Lower leg skin (tissue), 4 donors: ENCODE results near the gene SEMA3B. TPM values are rescaled to one million over a fixed set of nuclear protein-coding genes. Genes with fewer than 3 reads are reported as not detected.
A peak's percentile ranks its signal among the peaks of the same experiment; 100 is the strongest.
"Not testable (repeated sequence)": the region's sequence is repeated elsewhere in the genome, so short reads cannot be mapped to it uniquely, and the experiment has no call there.

Source experiments
- DNase-seq, 2 donors: peaks; one replicate each; pipeline ENCODE4 v3.0.0-alpha.2; 2019; ENCODE audit warnings: low spot score in 2 of 2
- H3K4me3 ChIP-seq: fragments of 200-600 bp; sonication (generic); 2 replicates; pipeline ENCODE4 v1.5.1; 2017; ENCODE audit warnings: mild to moderate bottlenecking, low read depth; ENCODE audit not compliant: poor library complexity, severe bottlenecking
- POLR2A ChIP-seq, 2 donors: fragments of 450-650 bp; IDR thresholded peaks; one replicate each; pipeline ENCODE4 v1.6.1; 2016 to 2017; ENCODE audit warnings: antibody characterized with exemption in 2 of 2, mild to moderate bottlenecking in 1 of 2, moderate library complexity in 1 of 2
- WGBS, 2 donors: methylation state at CpG; one replicate each; pipeline ENCODE4 v1.1.5; 2018; 5-methylcytosine and 5-hydroxymethylcytosine counted together
- intact Hi-C: fragments of 100-400 bp; cut with DNase I; formaldehyde crosslinking; loops from one replicate; pipeline ENCODE4 v1.15.0; 2023; ENCODE audit warnings: low total_unique reads
- total RNA-seq, 4 donors: library from RNA; depleted of rRNA; stranded (reverse); fragments of >200 nt; gene quantifications; one replicate each; pipeline ENCODE4 v1.1.0, GENCODE V29; 2016
- TF ChIP-seq, protein P1 (sequence below), 3 donors: fragments of 450-650 bp; IDR thresholded peaks; one replicate each; pipeline ENCODE4 v1.5.1; 2016; ENCODE audit warnings: antibody characterized with exemption in 3 of 3, mild to moderate bottlenecking in 3 of 3, moderate library complexity in 2 of 3

SEMA3B gene
- total RNA-seq, 4 donors from 2014 or later = 1.1 to 7.2 (median 3.3) TPM

DNA sequence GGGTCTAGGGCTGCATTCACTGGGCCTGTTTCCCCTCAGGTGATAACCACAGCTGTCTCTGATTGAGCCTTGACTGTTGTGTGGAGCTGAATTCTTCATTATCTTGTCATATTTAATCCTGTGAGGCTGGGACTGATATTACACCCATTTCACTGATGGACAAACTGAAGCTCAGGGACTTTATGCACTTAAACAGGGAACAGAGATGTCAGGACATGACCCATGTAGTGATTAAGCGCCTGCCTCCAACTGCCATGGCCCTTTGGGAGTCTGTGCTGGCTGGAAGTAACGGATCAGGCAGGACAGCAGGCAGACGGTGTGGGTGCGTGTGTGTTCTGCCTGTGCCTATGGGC, 25.4 kb upstream of the SEMA3B start:
- WGBS, 2 donors = 63 to 69% methylated on average over 4 of the region's 4 CpGs
- H3K4me3 ChIP-seq = no peak overlapping the region
- TF ChIP-seq, protein P1, sequence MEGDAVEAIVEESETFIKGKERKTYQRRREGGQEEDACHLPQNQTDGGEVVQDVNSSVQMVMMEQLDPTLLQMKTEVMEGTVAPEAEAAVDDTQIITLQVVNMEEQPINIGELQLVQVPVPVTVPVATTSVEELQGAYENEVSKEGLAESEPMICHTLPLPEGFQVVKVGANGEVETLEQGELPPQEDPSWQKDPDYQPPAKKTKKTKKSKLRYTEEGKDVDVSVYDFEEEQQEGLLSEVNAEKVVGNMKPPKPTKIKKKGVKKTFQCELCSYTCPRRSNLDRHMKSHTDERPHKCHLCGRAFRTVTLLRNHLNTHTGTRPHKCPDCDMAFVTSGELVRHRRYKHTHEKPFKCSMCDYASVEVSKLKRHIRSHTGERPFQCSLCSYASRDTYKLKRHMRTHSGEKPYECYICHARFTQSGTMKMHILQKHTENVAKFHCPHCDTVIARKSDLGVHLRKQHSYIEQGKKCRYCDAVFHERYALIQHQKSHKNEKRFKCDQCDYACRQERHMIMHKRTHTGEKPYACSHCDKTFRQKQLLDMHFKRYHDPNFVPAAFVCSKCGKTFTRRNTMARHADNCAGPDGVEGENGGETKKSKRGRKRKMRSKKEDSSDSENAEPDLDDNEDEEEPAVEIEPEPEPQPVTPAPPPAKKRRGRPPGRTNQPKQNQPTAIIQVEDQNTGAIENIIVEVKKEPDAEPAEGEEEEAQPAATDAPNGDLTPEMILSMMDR (IDR thresholded peaks at IDR 0.05) = no peak
- no peak for TF ChIP-seq POLR2A (IDR thresholded peaks at IDR 0.05)
- intact Hi-C loops = no loop called here
- DNase-seq = no peak

DNA sequence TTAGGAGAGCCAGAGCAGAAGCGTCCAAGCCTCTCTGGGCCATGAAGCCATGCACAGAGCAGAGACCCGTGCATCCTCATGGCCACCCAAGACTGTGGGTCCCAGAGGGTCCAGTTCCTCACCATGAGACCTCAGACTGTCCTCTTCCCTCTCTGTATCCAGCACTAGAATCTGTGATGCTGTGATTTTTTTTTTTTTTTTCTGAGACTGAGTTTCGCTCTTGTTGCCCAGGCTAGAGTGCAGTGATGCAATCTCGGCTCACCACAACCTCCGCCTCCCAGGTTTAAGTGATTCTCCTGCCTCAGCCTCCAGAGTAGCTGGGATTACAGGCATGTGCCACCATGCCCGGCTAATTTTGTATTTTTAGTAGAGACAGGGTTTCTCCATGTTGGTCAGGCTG, 24.1 kb upstream of the SEMA3B start:
- WGBS, 2 donors = 66 to 78% methylated on average over 6 of the region's 6 CpGs
- H3K4me3 ChIP-seq, intact Hi-C loops, DNase-seq: not testable (repeated sequence)

DNA sequence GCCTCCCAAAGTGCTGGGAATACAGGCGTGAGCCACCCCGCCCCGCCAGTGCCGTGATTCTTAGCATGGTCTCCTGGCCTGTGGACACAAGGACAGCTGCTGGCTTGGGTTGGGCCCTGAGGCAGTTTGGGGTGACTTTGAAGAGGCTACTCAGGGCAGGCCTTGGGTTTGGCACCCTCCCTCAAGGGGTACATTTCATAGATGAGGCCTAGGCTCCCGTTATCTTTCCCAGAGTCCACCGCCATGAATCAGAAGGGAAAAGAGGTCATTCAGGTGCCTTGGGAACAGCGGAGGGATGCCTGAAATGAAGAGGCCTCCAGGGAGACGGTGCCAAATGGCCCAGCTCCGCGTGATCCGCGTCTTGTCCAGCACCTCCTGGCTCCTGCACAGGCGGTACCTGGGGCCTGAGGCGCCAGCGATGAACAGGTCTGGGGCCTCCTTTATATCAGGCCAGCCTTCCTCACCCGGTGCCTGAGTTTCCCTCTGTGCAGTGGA, 23.6 kb upstream of the SEMA3B start:
- intact Hi-C loops = no loop called here
- no peak for DNase-seq
- TF ChIP-seq, protein P1 (IDR thresholded peaks at IDR 0.05) = no peak
- no peak for TF ChIP-seq POLR2A (IDR thresholded peaks at IDR 0.05)
- 60 to 70% methylated on average over 16 of the region's 16 CpGs for whole genome bisulfite sequencing, 2 donors
- H3K4me3 ChIP-seq = no peak overlapping the region

DNA sequence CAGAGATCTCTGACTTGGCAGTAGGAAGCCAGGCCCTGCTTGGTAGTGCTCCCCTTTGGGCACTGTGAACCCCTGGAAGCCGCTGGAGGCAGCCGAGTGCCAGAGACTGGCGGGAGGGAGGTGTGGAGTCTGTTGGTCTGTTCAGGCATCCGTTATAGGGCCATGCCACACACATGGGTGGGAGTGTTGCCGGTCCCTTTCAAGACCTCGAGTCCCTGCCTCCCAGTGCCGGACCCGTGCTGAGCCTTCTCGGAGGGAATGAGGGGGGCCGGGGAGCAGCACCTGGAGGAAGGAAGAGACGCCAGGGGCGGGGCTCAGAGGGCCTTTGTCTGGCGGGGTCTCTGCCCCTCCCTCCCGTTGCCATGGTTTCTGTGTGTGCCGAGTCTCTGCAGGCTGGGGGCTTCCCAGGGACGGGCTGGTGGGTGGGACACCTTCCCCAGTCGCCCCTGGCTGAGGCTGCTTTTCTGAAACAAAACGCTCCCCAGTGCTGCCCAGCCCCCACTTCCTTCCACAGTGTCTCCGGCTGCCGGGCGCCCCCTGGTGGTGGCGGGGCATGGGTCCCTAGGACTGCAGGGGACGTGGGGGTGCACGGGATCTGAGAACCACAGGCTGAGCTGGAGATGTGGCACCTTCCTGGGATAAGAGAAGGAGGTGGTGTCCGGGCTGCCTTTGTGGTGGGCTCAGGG, 23.0 kb upstream of the SEMA3B start:
- H3K4me3 ChIP-seq = no peak overlapping the region
- intact Hi-C loops = no loop called here
- TF ChIP-seq, protein P1 (IDR thresholded peaks at IDR 0.05) = peak in 1 of 3 donors; percentile 97
- TF ChIP-seq POLR2A (IDR thresholded peaks at IDR 0.05) = no peak
- peak; percentile 88 to 99 for DNase-seq
- WGBS, 2 donors = 1 to 3% methylated on average over 10 to 19 of the region's 25 CpGs

DNA sequence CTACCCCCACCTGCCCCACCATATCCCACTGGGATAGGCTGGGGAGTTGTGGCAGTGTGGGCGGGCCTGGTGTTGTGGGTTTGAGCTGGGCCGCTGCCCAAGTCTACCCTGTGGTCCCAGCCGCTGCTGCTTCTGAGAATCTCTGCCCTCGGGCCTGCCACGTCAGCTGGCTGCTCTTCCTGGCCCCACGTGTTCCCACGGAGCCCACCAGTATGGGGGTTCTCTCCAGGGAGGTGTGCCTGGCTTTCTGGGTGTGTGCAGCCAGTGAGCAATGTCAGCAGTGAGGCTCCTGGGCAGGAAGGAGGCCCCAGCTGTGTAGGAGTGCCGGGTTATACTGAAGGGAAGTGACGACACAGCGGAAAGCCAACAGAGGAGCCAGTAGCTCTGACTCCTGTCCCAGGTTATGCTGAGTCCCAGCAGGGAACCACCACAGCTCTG, 22.4 kb upstream of the SEMA3B start:
- intact Hi-C loops = no loop called here
- DNase-seq = peak in 1 of 2 donors; percentile 47
- WGBS, 2 donors = 15 to 20% methylated on average over 8 to 10 of the region's 10 CpGs
- TF ChIP-seq, protein P1 (IDR thresholded peaks at IDR 0.05) = no peak
- no peak overlapping the region for H3K4me3 ChIP-seq

DNA sequence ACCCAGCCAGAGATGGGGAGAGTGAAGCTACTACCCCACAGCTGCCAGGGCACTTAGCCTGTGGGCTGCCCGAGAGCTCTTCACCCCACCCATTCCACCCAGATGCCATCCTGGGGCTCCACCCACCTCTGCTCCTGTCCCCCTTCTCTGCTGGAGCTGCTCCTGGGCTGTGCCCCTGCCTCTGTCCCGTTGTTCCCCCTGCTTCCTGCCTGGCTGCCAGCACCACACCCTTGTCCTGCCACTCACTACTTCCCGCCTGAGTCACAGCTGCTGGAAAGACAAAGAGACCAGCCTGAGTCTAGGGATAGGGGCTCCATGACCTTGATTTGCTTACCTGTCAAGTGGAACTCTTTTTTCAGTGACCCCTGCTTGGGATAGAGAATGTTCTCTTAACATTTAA, 20.6 kb upstream of the SEMA3B start:
- intact Hi-C loops = no loop called here
- H3K4me3 ChIP-seq = no peak overlapping the region
- DNase-seq = peak; percentile 72 to 96
- WGBS, 2 donors = 5 to 10% methylated on average over 3 of the region's 3 CpGs
- no peak for TF ChIP-seq POLR2A (IDR thresholded peaks at IDR 0.05)
- TF ChIP-seq, protein P1 (IDR thresholded peaks at IDR 0.05) = no peak
